Amniotic epithelial cell (primary cell): ENCODE measurements around the gene ZNF503.
"Not testable (repeated sequence)": the region's sequence is repeated elsewhere in the genome, so short reads cannot be mapped to it uniquely, and the experiment has no call there.

ENCODE experiments used
- DNase-seq: peaks from one replicate; pipeline ENCODE4 v3.0.0-alpha.2; 2010; ENCODE audit warnings: low read depth

Gene ZNF503

GRCh38 chr10:75395066-75395931, 6.3 kb downstream of the ZNF503 start:
- no peak for DNase-seq

GRCh38 chr10:75394221-75394620, 7.3 kb downstream of the ZNF503 start:
- no peak for DNase-seq

GRCh38 chr10:75392744-75393143, 8.8 kb downstream of the ZNF503 start:
- DNase-seq, result no peak

DNA sequence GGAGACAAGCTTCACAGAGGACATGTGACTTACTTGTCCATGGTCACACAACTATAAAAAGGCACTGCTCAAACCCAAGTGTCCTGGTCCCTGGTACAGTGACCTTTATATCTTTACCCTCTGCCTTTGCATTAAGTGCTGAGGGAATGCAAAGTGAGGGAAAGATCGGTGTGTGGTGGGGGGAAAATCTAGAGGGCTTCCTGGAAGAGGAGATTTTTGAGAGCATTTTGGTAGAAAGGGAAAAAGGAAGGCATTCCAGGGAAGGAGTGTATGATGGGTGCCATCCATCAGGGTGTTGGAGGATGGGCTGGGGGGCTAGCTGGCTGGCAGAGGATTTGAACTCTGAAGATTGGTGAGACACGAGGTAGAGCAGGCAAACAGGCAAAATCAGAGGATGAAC, 9.3 kb downstream of the ZNF503 start:
- DNase-seq, result no peak

DNA sequence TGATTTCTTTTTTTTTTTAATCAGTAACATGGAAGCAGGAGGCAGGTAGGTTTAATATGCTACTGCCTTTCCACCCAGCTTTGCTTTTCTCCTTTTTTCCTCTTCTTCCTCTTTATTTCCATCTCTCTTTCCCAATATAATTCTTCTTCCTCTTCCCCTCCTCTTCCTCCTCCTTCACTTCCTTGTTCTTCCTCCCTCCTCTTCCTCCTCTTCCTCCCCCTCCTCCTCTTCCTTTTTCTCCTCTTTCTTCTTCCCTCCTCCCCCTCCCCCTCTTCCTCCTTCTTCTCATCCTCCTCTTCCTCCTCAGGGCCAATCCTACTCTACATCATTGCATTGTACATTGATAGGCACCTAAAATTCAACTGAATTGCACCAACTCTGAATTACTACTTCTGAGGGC, 11.4 kb downstream of the ZNF503 start:
- DNase-seq, result no peak

- DNase-seq, result no peak
These were observed 13.5 kb downstream of the ZNF503 start for GRCh38 chr10:75388082-75388481.

DNA sequence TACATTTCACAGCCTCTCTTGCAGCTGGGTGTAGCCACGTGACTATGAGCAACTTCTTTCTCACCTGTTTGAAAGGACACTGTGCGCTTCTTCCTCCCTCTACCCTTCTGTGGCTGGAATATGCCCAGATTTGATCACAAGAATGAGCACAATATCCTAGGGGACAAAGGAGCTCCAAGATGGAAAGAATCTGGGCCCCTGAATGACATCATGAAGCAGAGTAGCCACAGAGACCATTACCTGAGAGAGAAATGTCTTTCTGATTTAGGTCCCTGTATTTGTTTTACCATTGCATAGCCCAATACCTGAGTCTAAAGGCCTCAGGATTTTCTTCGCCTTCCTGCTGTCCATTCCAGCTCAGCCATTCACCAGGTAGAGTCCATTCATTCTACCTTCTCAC, 15.4 kb downstream of the ZNF503 start:
- no peak for DNase-seq

GRCh38 chr10:75379817-75380216, 21.7 kb downstream of the ZNF503 start:
- DNase-seq, result no peak

GRCh38 chr10:75379212-75379724, 22.3 kb downstream of the ZNF503 start:
- DNase-seq, result peak; percentile 70

- DNase-seq, result no peak
These were observed 23.2 kb downstream of the ZNF503 start for GRCh38 chr10:75378379-75378778.

GRCh38 chr10:75377869-75378268, 23.7 kb downstream of the ZNF503 start:
- no peak for DNase-seq

- no peak for DNase-seq
These were observed 25.7 kb downstream of the ZNF503 start for GRCh38 chr10:75375838-75376237.

- no peak for DNase-seq
These were observed 30.6 kb downstream of the ZNF503 start for GRCh38 chr10:75371010-75371409.

- DNase-seq, result not testable (repeated sequence)
These were observed 31.7 kb downstream of the ZNF503 start for GRCh38 chr10:75369838-75370237.

GRCh38 chr10:75367901-75368300, 33.7 kb downstream of the ZNF503 start:
- DNase-seq, result no peak

DNA sequence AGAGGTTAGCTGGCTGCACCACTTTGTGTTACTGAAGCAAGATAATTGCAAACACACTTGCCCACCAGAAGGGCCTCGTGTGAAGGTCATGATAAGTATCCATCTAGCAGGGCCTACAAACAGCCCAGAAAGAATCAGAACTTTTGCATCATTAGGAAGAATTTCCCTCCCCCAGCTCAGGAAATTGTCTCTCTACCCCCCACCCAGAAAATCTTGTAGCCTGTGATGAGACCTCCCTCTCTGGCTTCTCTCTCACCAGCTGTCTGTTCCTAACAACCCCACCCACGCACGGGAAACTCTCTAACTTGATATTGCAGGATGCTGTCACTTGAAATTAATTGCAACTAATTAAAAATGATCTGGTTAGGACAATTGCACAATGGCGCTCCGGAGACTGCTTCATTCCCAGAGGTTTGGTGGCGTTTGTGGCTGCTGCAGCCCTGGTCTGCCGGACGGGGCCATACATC, 34.5 kb downstream of the ZNF503 start:
- DNase-seq, result no peak

- DNase-seq, result no peak
These were observed 38.1 kb downstream of the ZNF503 start for GRCh38 chr10:75363431-75363830.

DNA sequence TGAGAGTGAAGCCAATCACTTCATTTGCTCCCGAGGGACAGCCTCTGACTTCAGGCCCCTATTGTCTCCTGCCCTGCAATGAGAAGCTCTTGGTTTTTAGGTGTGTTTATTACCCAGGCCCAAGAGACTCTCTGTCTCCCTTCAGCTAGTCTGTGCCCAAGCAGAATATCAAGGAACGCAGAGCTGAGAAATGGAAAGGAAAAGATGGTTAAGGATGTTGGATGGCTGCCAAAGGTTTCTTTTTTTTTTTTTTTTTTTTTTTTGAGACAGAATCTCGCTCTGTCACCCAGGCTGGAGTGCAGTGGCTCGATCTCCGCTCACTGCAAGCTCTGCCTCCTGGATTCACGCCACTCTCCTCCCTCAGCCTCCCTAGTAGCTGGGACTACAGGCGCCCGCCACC, 41.7 kb downstream of the ZNF503 start:
- DNase-seq, result not testable (repeated sequence)

DNA sequence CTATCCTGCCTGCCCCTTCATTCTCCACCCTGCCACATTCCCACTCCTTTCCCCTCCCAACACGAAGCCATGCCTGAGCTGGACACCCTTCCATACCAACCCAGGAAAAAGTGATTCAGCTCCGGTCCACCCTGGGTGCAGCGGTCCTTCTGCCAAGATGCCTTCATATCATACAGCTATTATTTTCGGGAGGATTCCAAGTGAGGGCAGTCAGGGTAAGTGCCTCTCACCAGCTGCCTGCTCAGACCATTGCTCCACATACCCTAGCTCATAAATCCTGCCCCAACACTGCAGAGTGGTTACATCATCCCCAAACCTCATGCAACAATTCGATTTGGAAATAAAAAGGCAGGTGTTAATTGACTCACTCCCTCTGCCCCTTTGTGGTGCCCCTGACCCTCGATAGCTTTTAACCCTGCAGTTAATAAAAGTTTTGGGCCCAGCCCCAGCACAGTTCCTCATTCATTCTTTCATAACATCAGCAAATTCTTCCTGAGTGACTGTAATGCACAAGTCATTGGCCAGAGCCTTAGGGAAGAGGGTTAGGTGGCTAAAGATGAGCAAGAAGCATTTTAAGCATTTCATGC, 42.6 kb downstream of the ZNF503 start:
- peak; percentile 94 for DNase-seq

- DNase-seq, result no peak
These were observed 43.4 kb downstream of the ZNF503 start for GRCh38 chr10:75358132-75358531.

- no peak for DNase-seq
These were observed 44.1 kb downstream of the ZNF503 start for GRCh38 chr10:75357500-75357899.

DNA sequence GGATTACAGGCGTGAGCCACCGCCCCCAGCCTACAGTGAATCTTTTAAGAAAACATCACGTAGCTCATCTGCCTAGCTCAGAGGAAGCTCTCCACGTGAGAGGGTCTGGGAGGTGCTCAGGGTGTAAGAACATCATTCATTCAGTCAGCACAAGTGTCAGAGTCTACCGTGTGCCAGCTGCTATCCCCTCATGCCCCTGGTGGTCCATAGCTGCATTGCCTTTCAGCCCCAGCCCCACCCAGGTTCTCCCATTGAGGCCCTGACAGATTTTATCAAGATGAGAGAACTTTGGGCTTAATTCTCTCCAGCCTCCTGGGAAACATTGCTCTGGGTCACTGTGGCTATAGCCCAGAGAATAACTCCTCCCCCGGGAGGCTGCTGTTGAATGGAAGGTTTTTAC, 45.1 kb downstream of the ZNF503 start:
- DNase-seq, result no peak

DNA sequence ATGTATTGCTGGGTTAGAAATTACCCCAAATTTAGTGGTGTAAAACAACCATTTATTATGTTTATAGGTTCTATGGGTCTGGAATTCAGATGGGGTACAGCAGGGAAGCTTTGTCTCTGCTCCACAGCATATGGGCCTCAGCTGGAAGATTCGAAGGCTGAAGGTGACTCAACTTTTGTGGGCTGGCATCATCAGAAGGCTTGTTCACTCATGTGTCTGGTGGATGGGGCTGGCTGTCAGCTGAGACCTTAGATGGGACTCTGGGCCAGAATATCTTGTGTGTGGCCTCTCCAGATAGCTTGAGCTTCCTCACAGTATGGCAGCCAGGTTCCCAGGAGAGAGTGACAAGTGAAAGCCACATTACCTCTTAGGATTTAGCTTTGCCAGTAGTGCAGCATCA, 45.9 kb downstream of the ZNF503 start:
- no peak for DNase-seq
